Fibroblast of skin of left biceps (primary cell): ENCODE results near the gene MAML2.

Experiments
- DNase-seq, 2 experiments: peaks; one replicate each; pipeline ENCODE4 v3.0.0-alpha.2; 2013; ENCODE audit warnings: low read depth in 2 of 2

MAML2 gene

GRCh38 chr11:96126917-96127595, 215.9 kb downstream of the MAML2 start:
- no peak for DNase-seq

DNA sequence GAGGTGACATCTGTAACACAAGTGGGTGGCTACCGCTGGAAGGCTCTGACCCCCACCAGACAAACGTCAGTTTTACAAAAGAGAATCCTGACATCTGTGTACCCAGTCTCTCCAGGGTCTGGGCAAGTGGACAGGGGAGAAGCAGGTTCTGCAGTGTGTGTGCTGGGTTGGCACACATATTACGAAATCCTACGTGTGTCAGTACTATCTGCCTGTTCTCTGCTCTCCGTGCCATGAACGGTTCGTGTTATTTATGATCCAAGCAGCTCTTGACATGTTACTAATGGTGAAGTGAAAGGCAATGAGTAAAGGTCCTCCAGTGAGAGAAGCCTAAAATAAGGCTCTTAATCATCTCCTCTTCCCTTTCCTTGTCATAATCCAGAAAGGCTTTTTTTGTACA, 217.6 kb downstream of the MAML2 start:
- no peak for DNase-seq

- no peak for DNase-seq
These were observed 218.8 kb downstream of the MAML2 start for GRCh38 chr11:96124155-96124554.

DNA sequence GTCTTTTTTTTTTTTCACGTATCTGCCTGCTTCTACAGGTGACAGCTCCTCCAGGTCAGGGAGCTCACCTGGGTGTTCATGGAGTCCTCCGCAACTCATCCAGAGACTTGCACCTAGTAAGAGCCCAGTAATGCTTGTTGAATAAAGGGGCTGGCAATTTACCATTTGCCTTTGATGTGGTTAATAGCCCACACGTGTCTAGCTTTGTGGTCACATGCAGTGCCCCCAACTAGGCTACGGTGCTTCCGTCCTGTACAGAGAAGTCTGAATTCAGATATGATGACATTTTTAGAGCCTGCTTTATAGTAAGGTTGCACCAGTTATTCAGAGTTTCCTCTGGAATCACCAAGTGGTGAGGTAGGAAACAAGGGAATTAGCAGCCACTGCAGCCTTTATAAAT, 219.7 kb downstream of the MAML2 start:
- no peak for DNase-seq

- no peak for DNase-seq
These were observed 220.4 kb downstream of the MAML2 start for GRCh38 chr11:96122601-96123074.

- no peak for DNase-seq
These were observed 223.8 kb downstream of the MAML2 start for GRCh38 chr11:96119211-96119610.

DNA sequence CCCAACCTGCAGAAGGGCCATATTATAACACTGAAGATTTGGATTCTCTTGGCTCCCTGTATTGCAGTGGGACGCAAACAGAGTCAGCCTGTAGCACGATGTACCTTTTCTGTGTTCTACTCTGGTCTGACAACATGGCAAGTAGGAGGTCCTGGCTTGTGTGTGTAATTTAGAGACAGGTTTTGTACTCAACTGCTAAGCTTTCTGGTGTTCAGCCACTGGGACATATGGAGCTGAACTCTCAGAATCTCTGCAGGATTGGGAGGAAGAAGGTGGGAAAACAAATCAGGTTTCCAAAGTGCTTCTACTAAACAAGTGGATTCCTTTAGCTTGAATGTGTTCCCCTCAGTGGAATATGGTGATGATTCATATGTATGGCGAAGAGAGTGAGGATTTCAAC, 226.6 kb downstream of the MAML2 start:
- DNase-seq = no peak

DNA sequence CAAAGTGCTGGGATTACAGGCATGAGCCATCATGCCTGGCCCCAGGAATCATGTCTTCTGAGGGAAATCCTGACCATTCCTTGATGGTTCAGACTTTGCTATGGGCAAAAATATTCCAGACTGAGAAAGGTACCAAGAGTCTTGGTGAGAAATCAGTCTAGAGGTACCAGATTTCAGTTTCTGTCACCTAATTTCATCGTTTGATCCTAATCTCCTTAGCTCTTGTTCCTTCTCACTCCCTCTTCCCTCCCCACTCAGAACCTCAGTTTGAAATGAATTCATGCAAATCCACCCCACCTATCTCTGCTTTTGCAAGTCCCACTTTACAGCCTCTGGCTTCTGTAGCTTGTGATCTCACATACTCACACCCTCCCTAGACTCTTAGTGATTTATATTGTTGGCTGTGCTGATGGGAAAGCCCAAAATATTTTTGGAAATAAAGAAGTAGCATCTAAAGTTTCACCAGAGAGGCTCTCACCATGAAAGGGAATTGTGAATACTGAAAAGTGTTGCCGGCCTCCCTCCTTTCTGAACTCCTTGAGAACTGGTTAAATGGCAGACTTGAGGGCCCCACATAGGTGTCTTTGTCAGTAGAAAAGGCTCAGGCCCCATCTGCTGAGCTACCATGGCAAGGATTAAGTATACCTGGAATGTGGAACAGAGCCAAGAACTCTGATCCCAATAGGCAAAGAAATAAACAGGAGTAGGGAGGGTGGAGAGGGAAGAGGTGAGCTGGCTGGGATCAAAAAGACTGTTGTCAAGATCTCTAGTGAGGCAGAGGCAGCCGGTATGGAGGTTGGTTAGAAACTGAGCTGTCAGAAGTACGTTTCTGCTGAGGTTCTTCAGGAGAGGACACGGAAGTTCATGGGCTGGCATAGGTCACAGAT, 228.6 kb downstream of the MAML2 start:
- no peak for DNase-seq

GRCh38 chr11:96113193-96113681, 229.8 kb downstream of the MAML2 start:
- DNase-seq = peak; percentile 50 to 65

- DNase-seq = no peak
These were observed 230.5 kb downstream of the MAML2 start for GRCh38 chr11:96112192-96113128.

GRCh38 chr11:96111308-96111707, 231.7 kb downstream of the MAML2 start:
- DNase-seq = no peak

DNA sequence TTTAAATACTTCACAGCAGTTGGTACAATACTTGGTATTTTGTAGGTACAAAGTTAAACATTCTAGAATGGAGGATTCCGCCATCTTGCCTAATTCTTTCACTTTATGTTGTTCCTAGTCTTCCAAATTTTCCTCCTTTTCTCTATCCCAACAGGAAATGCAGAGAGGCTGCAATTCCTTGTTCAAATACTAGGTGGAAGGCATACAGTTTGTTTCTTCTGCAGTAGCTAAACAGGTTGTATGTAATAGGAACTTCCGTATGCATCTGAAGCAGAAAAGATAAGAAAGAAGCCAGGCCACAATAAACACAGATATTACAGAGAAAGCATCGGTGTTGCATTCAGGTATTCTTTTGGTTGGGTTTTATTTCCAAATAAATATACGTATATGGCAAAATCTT, 232.7 kb downstream of the MAML2 start:
- DNase-seq = no peak

DNA sequence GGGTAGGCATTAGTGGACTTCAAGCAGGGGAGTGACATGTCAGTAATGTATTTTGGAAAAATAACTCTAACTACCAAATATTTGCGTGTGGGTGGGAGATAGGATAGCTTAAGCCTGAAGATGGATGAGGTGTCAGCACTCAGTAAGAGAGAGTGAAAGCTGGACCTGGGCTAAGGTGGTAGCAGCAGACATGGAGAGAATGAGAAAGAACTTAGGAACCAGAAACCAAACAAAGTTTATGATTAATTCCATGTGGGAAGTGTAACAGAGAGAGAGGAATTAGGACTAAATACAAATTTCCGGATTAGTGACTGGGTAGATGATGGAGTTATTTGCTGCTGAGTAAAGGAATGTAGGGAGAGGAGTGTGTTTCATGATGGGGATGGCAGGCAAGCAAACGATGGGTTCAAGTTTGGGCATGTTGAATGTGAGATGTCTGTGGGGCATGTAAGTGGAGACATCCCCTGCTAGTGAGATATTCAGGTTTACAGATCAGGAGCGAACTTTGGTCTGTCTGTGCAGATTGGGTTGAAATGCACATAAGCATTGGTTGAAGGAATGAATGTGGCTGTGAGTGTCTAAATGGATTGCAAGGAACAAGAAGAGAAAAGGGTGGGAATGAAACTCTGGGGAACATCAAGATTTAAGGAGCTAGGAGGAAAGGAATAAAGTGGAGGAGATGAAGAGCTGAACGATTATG, 233.5 kb downstream of the MAML2 start:
- no peak for DNase-seq

GRCh38 chr11:96107143-96107824, 235.7 kb downstream of the MAML2 start:
- no peak for DNase-seq

GRCh38 chr11:96106645-96107044, 236.3 kb downstream of the MAML2 start:
- no peak for DNase-seq

GRCh38 chr11:96105944-96106343, 237.1 kb downstream of the MAML2 start:
- no peak for DNase-seq

DNA sequence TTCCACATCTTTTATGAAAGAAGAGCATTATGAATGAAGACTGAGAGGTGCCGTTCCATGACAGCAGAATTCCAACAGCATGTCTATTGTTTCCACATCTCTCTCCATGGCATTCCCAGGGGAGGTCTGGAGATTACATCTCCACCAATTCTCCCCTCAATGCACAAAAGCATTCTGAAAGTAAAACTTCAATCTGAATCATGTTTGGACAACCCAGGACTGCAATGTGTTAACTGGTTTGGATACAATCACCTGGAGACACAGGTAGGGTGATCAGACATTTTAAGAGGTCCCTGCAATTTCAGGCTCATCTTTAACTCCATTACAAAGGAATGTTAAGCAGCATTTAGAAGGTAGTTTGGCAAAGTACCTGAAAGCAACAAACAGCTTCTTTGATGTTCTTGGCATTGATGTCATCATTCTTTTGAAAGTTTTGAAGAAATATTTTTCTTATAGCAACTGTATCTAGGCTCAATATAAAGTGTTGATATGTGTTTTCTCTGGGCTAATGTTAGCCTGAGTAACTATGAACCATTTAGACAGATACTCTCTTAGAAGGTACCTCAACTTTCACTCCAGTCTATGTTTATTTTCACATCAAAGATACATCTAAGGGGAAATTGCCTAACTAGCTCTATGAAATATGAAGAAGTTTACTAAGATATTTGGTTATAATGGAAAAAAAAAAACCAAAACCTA, 237.6 kb downstream of the MAML2 start:
- no peak for DNase-seq

GRCh38 chr11:96104496-96104895, 238.5 kb downstream of the MAML2 start:
- DNase-seq = no peak

DNA sequence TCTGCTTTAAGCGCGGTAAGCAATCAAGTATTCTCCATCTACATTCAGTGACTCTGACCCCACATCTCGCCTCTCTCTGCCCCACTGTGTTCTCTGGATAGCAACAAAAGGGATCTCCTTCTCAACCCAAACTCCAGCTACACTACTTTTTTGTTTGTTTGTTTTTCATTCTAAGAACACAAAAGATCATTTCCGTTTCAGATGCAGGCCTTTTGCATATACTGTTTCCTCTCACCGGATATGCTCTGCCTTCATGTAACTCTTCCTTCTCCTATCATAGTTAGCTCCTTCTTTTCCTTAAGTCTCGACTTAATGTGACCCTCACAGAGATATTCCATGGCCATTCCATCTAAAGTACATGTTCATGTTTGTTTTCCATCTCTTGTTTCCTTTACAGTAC, 239.3 kb downstream of the MAML2 start:
- DNase-seq = no peak

DNA sequence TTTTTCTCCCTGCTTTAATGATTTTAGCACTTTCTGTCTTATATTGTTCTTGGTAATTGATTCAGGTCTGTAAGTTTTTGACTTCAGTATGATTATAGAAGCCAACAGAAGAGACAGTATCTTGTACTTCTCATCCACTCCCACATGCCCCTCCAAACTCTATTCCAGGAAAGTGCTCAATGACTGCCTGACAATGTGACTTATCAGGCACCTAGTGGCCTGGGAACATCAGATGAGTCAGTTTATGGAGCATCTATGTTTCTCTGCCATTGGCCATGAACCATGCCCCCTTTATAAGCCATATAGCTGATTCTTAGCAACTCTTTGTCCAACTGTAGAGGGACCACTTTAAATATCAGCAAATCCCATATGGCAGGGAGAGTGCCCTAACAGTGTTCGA, 239.9 kb downstream of the MAML2 start:
- DNase-seq = no peak
